HG02623 (cell line): ENCODE data around the gene DAB2IP.

Experiments used
- ATAC-seq: cut with Tn5 transposase; IDR thresholded peaks from one replicate; pipeline ENCODE4 v1.9.1; 2021; ENCODE audit warnings: moderate library complexity; ENCODE audit not compliant: unreplicated experiment

The DAB2IP gene

DNA sequence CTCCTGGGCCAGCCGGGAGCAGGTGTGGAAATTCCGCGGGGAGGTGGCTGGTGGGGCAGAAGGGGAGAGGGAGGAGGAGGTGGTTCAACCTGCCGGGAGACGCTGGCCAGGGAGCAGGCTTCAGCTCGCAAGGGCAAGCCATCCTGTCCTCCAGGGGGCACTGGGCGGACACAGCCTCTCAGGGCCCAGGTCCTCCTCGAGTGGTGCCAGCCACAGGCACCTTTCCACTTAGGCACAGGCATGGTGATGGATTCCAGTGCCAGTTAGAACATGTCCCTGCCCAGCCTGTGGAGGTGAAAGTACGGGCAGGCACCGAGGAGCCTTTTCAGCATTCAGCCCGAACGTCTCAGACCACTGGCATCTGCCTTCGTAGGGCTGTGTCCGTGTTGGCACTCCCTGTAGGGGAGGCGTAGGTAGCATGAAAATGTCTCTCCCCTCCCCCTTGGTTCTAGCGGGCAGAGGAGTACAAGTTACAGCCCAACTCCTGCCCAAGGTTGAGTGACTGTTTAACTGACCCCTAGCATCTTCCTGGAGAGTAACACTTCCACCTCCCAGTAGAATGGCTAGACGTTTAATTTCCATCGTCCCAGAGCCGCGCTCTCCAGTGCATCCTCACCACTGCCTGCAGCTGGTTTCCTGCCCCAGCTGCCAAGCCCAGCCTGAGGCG lies 48.9 kb downstream of the DAB2IP start:
- no peak for ATAC-seq

DNA sequence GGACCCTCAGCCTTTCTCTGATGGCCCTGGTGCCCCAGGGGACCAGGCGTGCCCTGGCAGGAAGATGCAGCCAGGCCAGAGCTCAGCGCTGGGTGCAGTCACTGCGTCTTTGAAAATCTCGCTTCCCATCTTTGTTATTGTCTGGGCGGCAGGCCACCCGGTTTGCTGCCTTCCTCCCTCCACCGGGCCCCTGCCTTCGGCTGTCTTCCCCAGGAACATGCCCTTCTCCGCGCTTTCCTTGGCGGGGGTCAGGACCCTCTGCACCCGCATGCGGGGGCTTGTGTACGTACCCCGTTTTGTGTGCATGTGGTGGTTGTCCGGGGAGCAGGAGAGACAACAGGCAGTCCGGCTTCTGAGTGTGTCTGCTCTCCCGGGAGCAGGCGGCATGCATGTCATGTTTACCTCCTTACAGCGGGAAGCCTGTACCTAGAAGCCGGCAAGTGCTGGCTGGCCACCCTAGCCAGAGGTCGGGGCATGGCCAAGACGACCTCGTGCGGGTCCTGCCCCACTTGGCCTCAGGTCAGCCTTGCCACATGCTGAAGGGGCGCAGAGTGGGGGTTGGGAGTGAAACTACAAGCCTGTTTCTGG lies 49.5 kb downstream of the DAB2IP start:
- ATAC-seq = no peak

DNA sequence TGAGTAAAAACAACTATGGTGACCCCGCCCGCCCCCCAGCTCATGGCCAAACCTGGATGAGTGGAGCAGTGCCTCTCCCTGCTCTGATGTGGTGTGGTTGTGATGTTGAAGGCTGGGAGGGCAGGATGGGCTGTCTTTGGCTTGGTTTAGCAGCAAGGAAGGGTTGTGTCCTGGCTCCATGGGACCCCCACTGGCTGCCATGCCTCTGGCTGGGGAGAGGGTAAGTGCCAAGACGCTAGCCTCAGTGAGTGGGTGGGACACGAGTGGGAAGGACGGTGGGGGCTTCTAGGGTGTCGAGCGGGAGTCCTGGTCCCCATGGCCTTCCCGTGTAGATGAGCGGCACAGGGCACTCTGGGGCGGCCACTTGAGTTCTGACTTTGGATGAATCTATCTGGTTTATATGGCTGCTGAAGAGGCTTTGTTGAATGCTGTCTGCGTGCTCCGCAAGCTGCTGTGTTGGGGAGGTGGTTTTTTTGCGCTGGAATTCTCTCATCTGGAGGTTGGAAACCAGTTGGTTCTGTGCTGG lies 50.4 kb downstream of the DAB2IP start:
- ATAC-seq = no peak

DNA sequence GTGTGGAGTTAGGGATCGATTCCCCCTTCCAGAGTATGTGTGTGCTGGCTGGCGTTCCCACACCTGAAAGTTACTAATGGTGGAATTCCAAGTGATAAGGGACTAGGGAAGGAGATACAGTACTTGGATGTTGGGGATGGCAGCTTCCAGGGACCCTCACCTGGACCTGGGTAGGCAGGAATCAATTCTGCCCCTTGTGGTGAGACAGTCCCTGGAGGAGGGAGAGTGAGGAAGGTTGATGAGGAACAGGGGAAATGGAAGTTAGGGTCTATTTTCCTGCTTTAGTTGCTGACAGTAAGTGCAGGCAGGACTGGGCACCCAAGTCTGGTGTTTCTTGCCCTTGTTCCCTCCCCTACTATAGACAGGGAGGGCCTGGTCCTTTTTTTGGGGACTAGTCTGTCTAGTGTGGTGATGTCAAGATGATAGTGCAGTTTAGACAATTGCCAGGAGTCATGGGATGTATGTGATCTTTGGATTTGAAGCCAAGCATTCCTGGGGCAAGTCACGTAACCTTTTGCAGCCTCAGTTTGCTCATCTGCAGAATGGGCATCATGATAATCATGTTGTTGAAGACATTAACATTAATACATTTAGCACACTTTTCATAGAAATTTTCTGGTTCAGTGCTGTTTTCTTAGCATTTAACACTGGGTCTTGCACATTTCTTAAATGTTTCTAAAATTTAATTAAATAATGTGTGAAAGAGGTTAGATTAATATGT lies 51.7 kb downstream of the DAB2IP start:
- no peak for ATAC-seq

DNA sequence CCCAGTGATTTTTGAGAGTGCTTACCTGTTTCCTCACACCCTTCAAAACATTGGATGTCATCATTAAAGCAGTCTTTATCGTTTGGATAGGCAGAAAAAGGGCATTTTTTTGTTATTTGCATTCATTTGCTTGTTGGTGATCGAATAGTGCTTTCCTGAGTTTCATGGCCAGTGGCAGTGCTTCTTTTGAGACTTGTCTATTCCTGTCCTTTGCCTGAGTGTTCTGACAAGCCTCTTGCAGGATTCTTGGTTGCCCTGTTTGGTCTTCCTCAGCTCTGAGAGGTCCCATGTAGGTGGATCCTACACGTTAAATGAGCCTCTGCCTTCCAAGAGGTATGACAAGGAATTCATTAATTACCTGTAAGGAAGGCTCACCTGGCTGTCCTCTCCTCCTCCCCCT lies 52.8 kb downstream of the DAB2IP start:
- no peak for ATAC-seq

DNA sequence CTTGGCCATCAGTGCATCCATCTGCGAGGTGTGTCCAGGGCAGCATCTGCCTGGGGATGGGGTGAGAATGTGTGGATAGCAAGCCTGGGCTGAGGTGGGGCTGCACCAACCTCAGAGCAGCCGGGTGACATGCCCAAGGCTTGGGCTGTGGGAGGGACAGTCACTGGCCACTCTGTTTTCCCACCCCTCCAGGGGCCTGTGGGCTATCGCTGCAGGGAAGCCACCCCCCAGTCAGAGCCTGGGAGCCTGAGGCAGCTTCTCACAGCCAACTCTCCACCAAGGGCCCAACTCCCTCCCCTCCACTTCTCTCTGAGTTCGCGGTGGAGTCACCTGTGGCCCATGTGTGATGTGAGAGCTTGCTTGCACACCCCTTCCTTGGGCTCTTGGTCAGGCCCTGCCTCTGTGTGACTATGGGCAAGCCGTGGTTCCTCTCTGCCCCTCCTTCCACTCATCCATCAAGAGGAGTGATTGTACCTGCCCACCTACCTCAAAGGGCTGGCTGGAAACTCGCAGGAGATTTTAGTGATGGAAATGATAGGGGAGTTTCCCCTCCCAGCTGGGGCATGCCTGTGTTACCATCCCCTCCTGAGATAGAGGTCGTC lies 54.8 kb downstream of the DAB2IP start:
- no peak for ATAC-seq

DNA sequence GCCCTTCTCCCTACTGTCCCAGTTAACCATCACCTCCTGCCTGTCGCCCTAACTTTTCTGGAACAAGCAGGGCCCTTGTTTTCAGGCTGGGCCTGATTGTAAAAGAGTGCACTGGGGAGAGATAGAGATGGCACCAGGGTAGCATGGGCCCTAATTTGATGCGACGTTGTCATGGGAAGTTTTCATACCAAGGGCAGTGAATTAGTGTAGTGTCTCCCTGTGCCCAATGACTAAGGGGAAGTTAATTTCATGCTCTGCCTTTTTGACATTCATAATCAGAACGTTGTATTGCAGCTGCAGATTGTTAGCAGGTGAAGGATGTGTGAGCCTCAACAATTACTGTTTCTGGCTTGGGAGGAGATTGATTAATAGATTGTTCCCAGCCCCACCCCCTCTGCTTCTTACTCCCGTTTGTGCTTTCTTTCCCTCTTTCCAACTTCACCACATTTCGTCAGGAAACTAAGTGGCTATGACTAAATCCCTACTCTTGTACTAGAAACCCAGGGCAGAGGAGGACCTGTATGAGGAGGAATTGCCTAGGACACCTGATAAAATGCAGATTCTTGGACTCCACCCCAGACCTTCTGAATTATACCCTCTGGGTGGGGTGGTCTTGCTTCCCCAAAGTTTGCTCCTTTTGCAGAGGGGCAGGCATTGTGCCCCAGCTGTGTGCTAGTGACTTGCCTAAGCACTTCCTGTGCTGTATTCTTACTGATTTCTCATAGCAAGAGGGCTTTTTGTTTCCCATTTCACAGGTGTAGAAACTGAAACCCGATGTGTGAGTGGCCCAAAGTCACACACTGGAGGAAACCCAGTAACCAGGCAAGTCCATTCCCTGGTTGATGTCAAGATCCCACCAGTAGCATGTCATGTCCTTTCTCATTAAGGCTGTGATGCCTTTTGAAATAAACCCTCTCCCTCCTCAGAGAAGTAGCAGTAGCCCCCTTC lies 56.3 kb downstream of the DAB2IP start:
- no peak for ATAC-seq

DNA sequence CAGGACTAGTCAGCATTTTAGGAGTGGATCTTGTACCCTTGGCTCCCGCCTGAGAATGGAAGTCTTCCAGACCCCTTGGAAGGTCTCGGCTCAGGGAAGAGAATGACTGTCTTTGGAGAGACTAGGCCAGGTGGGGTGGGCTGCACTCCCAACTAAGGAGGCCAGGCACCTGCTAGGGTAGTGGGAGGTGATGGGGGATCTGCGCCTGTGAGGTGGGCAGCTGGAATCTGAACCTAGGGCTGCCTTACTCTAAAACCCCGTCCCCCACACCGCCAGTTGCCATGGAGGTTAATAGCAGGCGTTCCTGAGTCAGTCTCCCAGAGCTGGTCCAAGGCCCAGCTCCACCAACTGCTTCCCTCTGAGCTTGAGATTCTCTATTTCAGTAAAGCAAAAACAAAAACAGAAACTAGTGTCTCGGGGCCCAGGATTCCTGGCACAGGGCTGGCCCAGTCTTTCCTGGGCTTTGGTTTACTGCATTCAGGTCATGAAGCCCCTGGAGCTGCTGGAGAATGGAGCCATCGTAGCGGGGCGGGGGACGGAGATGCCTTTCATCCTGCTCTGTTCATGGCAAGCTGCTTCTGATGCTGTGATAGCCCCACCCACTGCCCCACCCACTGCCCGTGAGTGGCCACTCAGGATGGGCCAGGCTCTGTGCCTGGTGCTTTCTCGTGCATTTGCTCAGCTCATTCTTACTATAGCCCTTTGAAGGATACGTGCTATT lies 57.5 kb downstream of the DAB2IP start:
- ATAC-seq = no peak

DNA sequence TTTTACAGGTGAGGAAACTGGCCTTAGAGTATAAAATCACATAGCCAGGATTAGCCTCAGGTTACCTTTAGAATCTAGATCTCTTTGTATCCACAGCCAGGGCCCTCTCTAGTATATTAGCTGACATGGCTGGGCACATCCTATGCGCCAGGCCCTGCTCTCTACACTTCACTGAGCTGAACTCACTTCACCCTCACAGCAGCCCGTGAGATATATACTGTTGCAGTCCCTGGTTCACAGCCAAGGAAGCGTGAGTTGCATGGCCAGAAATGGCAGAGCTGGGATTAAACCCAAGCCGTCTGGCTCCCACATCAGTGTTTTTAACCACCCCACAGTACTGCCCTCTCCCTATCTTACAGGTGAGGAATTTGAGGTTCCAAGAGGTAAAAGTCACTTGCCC lies 58.4 kb downstream of the DAB2IP start:
- no peak for ATAC-seq

DNA sequence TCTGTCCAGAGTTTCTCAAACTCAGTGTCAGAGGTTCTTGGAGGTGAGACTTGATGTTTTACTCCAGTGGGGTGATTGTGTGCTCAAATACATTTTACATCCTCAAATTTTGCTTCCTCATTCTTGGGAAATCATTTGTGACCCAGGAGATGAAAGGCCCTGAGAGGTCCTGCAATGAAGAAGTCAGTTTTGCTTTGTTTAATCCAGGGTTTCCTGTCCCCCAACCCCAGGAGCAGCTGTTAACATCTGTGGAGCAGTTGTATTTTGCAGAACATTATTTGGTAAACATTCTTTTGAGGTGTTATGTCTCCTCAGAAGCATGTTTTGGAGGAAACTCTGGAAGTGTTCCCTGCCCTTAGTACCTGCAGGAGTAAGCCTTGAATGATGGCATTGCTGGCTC lies 59.8 kb downstream of the DAB2IP start:
- ATAC-seq = no peak

DNA sequence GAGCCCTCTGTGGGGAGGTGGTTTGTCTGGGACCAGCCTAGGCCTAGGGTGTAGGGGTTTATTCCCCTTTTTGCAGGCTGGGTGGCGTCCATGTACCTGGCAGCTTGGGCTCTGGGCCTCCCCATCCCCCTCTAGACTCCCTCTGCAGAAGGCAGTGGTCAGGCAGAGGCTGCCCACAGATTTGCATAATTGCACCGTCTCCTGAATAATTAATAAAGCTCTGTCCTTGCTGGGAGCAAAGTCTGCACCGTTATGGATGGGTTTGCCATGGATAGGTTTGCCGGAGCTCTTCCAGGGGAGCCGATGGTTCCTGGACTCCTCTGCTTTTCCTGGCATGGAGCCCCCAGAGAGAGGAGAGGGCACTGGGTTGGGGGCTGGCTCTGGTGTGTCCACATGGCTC lies 60.4 kb downstream of the DAB2IP start:
- no peak for ATAC-seq

DNA sequence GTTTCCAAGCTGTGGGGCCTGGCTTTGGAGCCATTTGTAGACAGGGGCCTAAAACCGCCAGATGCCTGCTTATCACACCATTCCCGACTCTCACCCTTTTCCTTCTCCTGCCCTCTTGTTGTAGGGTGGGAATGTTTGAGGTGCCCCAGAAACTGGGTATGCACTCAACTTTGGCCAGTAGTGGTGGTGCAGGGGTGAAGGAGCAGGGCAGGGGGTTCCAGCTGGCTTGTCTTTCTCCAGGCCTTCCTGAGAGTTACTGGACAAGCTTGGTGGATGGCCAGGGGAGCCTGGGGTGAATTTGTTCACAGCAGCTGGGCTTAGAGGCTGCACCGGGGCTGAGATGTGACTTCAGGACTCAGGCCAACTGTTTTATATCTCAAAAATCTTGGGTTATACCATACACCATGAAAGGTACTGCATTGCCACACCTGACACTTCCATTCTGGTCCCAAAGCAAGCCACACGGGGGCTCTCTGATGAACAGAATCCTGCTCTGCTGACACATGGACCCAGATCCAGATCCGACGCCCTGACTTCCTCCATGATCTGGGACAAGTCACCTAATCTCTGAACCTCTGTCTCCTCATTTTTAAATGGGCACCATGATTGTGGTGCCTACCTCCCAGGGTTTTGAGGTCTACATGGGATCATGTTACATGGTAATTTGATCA lies 62.1 kb downstream of the DAB2IP start:
- no peak for ATAC-seq

DNA sequence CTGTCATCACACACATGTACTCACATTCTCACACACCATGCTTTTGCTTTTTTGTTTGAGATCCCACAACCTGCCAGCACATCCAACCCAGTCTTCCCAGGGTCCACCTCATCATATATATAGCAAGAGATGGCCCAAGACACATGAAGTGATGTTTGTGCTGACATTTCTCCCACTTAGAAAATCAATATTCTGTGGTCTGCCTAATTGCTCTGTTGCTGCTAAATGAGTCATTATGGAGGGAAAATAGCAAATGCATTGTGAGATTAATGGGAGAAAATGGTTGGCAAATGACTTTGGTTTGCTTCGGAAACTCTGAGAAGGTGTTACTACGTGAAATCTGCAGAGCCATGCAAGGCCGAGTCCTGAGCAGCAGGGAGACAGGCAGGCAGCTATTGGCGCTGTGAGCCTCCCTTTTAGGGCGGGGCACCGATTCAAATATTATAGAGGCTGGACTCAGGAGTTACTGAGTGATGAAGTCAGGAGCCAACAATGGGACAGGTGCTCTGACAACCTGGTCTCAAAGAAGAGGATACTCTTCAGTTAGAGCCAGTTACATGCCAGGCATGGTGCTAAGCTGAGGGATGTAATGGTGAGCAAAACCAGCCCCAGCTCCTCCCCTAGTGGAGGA lies 62.8 kb downstream of the DAB2IP start:
- ATAC-seq = no peak

DNA sequence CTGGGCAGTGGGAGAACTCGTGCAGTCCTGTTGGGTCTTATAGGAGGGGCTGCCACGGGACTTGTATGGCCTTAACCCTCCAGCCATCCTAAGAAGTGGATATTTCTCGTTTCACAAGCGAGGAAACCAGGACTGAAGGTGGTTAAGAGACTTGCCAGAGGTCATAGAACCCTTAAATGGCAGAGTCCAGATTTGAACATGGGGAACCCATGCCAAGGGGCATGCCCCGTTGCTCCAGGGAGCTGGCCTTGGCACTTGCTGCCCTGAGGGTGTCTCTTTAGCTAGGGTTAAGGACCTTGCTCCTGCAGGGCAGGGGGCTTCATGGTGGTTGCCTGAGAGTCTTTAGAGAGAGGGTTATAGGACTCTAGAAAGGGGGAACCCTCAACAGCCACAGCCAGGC lies 63.4 kb downstream of the DAB2IP start:
- ATAC-seq = no peak

DNA sequence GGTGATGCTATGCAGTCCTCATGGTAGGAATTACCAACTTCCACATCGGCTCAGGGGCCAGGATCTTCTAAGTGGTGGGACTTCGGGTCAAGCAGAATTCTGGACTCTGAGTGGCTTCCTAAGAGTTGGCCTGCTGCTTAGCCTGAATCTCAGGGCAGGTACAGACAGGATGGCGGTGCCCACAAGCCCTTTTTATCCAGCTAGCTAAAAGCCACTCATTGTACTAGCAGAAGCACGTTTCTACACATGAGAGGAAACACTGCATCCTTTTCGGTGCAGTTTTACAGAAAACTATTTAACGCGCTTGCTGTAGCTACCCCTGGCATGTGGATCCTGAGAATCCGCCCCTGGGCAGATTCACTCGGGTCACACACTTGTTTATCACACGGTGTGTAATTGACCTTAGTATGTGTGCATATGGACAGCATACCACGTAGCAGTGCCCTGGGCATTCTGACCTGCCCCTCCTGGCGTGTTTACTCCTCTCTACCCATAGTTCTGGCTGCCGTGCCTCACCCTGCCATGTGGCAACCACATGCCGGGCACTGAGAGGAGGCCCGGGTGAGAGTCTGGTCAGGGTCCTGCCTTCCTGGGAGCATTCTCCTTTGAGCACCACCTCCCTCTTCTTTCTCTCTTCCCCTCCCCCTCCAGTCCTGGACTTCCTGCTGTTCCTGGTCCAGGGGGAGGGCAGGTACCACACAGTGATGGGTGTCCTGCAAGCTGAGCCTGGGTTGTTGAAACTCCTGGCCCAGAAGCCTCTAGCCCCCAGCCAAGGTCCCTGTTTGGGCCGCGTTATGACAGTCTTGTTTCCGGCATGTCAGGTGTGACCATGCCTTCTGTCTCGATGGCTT lies 65.9 kb downstream of the DAB2IP start:
- no peak for ATAC-seq

DNA sequence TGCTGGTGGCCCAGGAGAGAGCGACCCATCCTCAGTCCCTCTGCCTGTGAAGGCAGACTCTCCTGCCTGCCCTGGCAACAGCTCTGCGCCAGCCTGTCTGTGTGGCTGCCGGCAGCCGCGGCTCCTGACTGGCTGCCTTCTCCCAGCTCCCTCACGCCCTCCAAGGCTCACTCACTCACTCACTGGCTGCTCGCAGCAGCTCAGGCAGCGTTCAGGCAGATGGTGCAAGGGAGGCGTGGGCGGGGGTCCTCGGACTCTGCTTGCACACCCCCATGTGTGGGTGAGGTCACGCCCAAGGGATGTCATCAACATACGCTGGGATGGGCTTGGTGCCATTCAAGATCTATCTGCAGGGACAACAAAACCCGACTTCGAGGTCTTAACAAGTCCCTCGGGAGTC lies 66.7 kb downstream of the DAB2IP start:
- no peak for ATAC-seq

DNA sequence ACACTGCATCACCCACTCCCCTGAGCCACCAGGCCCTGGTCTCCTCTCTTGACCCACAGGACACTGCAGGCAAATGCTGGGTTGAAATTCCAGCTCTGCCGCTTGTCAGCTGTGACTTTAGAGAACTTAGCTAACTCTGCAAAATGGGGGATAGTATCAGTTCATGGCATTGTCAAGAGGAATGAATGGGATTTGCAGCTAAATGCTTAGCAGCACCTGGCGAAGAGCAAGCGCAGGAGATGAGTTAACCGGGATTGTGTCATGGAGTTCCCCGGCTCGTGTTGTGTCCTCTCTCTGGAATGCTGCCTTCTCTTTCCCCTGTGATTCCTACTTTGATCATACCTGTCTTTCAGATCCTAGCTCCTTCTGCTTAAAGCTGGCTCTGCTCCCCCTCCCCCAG lies 67.1 kb downstream of the DAB2IP start:
- ATAC-seq = no peak
